ENCODE results near the gene EIF4E3. TPM values are rescaled to one million over a fixed set of nuclear protein-coding genes. Genes with fewer than 3 reads are reported as not detected.

EIF4E3 gene
- total and polyA plus RNA-seq, 7 donors: 10.3 to 60.1 (median 48.6) TPM

- DNase-seq: no peak
- Histone ChIP-seq H3K4me1 (no peaks in the 10 kb centered on the region), H3K27ac (no peak overlapping the region), H3K27me3 (ENCODE audit: insufficient read depth in 3 of 3, low read length in 2 of 3) (no peaks in the 10 kb centered on the region), H3K4me3 (no peak overlapping the region), H3K9me3 (no peaks in the 10 kb centered on the region), H3K36me3 (ENCODE audit: insufficient read depth in 1 of 2, low read depth in 1 of 2) (no peaks in the 10 kb centered on the region)
- 76 to 80% (median 78%) methylated on average over 8 of the region's 8 CpGs for WGBS, 3 donors
- intact Hi-C loops (cut with DNase I): no loop called here
- TF ChIP-seq CTCF (IDR thresholded peaks at IDR 0.05): no peak
- ATAC-seq: no peak
Measured at GRCh38 chr3:71629289-71629688, 95.9 kb downstream of the EIF4E3 start.

GRCh38 chr3:71628522-71628921 lies 96.7 kb downstream of the EIF4E3 start:
- H3K27me3 ChIP-seq (ENCODE audit: insufficient read depth in 3 of 3, low read length in 2 of 3): no peaks in the 10 kb centered on the region
- TF ChIP-seq CTCF (IDR thresholded peaks at IDR 0.05): no peak
- no peaks in the 10 kb centered on the region for H3K4me1 ChIP-seq
- intact Hi-C loops (cut with DNase I): no loop called here
- ATAC-seq: no peak
- H3K4me3 ChIP-seq: no peak overlapping the region
- H3K27ac ChIP-seq: no peak overlapping the region
- H3K36me3 ChIP-seq (ENCODE audit: insufficient read depth in 1 of 2, low read depth in 1 of 2): no peaks in the 10 kb centered on the region
- H3K9me3 ChIP-seq: no peaks in the 10 kb centered on the region
- no peak for DNase-seq
- 60 to 73% (median 68%) methylated on average over 6 of the region's 6 CpGs for WGBS, 3 donors

GRCh38 chr3:71625676-71626075 lies 99.5 kb downstream of the EIF4E3 start:
- no peak for DNase-seq
- intact Hi-C loops (cut with DNase I): no loop called here
- TF ChIP-seq CTCF (IDR thresholded peaks at IDR 0.05): no peak
- no peaks in the 10 kb centered on the region for H3K27me3 ChIP-seq (ENCODE audit: insufficient read depth in 3 of 3, low read length in 2 of 3)
- H3K4me3 ChIP-seq: no peak overlapping the region
- ATAC-seq: no peak
- H3K4me1 ChIP-seq: no peaks in the 10 kb centered on the region
- no peaks in the 10 kb centered on the region for H3K9me3 ChIP-seq
- no peak overlapping the region for H3K27ac ChIP-seq
- H3K36me3 ChIP-seq (ENCODE audit: insufficient read depth in 1 of 2, low read depth in 1 of 2): no peaks in the 10 kb centered on the region

Other genes with a start within 250 kb of the EIF4E3 start
- gene FOXP1, start 141.7 kb downstream of the EIF4E3 start, total RNA-seq: 10 to 100 TPM; 15.4 to 26.4 (median 19.6) TPM
- gene FOXP1, start 141.7 kb downstream of the EIF4E3 start, polyA plus RNA-seq: 10 to 100 TPM in 1 of 3 donors, 1 to 10 TPM in 2; 2.6 to 10.2 (median 9.5) TPM
- gene GPR27, start 28.5 kb upstream of the EIF4E3 start, total RNA-seq: 1 to 10 TPM in 2 of 4 donors, under 1 TPM in 2; 0.93 to 1.2 (median 1.0) TPM
- under 1 TPM; 0.03 to 0.21 (median 0.10) TPM for gene GPR27, start 28.5 kb upstream of the EIF4E3 start, polyA plus RNA-seq
- under 1 TPM in 3 of 4 donors, not detected in 1; 0.27 to 0.81 (median 0.47) TPM for gene PROK2, start 59.7 kb upstream of the EIF4E3 start, total RNA-seq
- under 1 TPM in 2 of 3 donors, not detected in 1; 0.08 to 0.13 TPM for gene PROK2, start 59.7 kb upstream of the EIF4E3 start, polyA plus RNA-seq